HEK293 (cell line): ENCODE results near the gene PRLR.
"Not testable (repeated sequence)": the region's sequence is repeated elsewhere in the genome, so short reads cannot be mapped to it uniquely, and the experiment has no call there.

Experiments
- CTCF ChIA-PET: fragments of 350-600 bp; formaldehyde crosslinking; extraction: SDS; loops from one replicate; lab custom pipeline; 2021; ENCODE audit warnings: antibody characterized with exemption; lab: Yijun Ruan, JAX
- POLR2A ChIA-PET: fragments of 300-600 bp; formaldehyde crosslinking; extraction: SDS; loops from one replicate; lab custom pipeline; 2020; ENCODE audit warnings: antibody characterized with exemption, inconsistent platforms; lab: Yijun Ruan, JAX
- H3K27ac ChIP-seq: fragments of 200-500 bp; sonication (Bioruptor generic); 2 replicates; pipeline ENCODE4 v1.5.1; 2014; ENCODE audit warnings: low read depth, low read length, control low read depth, inconsistent platforms; ENCODE audit errors: extremely low read depth
- H3K36me3 ChIP-seq, 2 experiments: fragments of 200-500 bp in 1 of 2; sonication (Bioruptor generic) in 1 of 2; 1 replicate in 1 of 2; 2 replicates in 1 of 2; pipeline ENCODE4 v1.5.1; 2014 to 2017; ENCODE audit warnings: inconsistent platforms in 2 of 2, low read length in 2 of 2; ENCODE audit not compliant: control insufficient read depth in 2 of 2, insufficient read depth in 1 of 2
- H3K4me1 ChIP-seq: fragments of 200-500 bp; sonication (Bioruptor generic); 2 replicates; pipeline ENCODE4 v1.5.1; 2014; ENCODE audit warnings: mild to moderate bottlenecking, low read length, inconsistent platforms; ENCODE audit not compliant: control insufficient read depth, insufficient read depth
- H3K4me3 ChIP-seq: 2 replicates; pipeline ENCODE4 v1.5.1; 2011; ENCODE audit warnings: low read depth, mild to moderate bottlenecking, control low read depth, low read length, moderate library complexity
- H3K9me3 ChIP-seq: fragments of 200-500 bp; sonication (Bioruptor generic); 2 replicates; pipeline ENCODE4 v1.5.1; 2014; ENCODE audit warnings: low read depth, low read length, inconsistent platforms; ENCODE audit not compliant: control insufficient read depth, insufficient read depth
- GLI4 ChIP-seq: fragments of 450-650 bp; formaldehyde crosslinking; IDR thresholded peaks from 2 replicates; pipeline ENCODE4 v1.5.1; 2016; ENCODE audit warnings: missing biosample characterization, missing genetic modification characterization
- ZNF175 ChIP-seq: fragments of 450-650 bp; formaldehyde crosslinking; IDR thresholded peaks from 2 replicates; pipeline ENCODE4 v1.5.1; 2016; ENCODE audit warnings: missing biosample characterization, missing genetic modification characterization
- ZNF280D ChIP-seq: fragments of 450-650 bp; formaldehyde crosslinking; IDR thresholded peaks from 2 replicates; pipeline ENCODE4 v1.5.1; 2016; ENCODE audit warnings: missing biosample characterization, missing genetic modification characterization
- ZNF302 ChIP-seq: fragments of 450-650 bp; formaldehyde crosslinking; IDR thresholded peaks from 2 replicates; pipeline ENCODE4 v1.5.1; 2016; ENCODE audit warnings: missing biosample characterization, missing genetic modification characterization, low read depth
- ZNF404 ChIP-seq: fragments of 450-650 bp; formaldehyde crosslinking; IDR thresholded peaks from 2 replicates; pipeline ENCODE4 v1.5.1; 2017; ENCODE audit warnings: missing biosample characterization, missing genetic modification characterization
- TF ChIP-seq, protein P1 (sequence below): fragments of 450-650 bp; formaldehyde crosslinking; IDR thresholded peaks from 2 replicates; pipeline ENCODE4 v1.5.1; 2016; ENCODE audit warnings: missing biosample characterization, missing genetic modification characterization, borderline replicate concordance
- TF ChIP-seq, protein P2 (sequence below): fragments of 450-650 bp; IDR thresholded peaks from 2 replicates; pipeline ENCODE4 v1.5.1; 2018; ENCODE audit warnings: missing biosample characterization, missing genetic modification characterization
- TF ChIP-seq, protein P3 (sequence below): fragments of 450-650 bp; formaldehyde crosslinking; conservative IDR thresholded peaks from 2 replicates; pipeline ENCODE4 v1.5.1; 2016; ENCODE audit warnings: low read depth, missing biosample characterization, missing genetic modification characterization

Gene PRLR

DNA sequence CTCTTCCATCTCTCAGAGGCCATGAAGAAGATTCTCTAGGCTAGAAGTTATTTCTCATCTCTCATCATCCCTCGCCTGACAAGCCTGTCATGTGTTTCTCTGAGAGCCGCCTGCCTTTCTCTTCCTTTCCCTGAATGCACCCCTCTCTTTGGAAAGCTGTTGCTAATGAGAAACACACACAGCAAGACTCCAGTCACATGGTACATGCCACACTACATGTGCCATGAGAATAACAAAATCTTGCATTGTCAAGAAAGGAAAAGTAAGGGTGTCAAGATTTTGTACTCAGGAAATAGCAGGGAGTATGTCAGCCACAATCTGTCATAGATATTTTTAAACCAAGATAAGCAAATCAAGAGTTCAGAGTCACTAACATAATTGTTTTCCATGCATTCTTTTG is 191.4 kb downstream of the PRLR start:
- Histone ChIP-seq H3K27ac (no peak overlapping the region), H3K9me3 (no peaks in the 10 kb centered on the region), H3K36me3 (no peaks in the 10 kb centered on the region), H3K4me3 (no peak overlapping the region), H3K4me1 (no peaks in the 10 kb centered on the region)
- CTCF ChIA-PET, result interaction anchor here (0.6 kb wide), 1 partner anchor 560 kb away, joined by 4 read pairs; no protein-coding TSS in a partner anchor
- POLR2A ChIA-PET, result no interaction called here
- no peak for TF ChIP-seq GLI4 (tag by site-specific recombination)
- TF ChIP-seq, protein P1, sequence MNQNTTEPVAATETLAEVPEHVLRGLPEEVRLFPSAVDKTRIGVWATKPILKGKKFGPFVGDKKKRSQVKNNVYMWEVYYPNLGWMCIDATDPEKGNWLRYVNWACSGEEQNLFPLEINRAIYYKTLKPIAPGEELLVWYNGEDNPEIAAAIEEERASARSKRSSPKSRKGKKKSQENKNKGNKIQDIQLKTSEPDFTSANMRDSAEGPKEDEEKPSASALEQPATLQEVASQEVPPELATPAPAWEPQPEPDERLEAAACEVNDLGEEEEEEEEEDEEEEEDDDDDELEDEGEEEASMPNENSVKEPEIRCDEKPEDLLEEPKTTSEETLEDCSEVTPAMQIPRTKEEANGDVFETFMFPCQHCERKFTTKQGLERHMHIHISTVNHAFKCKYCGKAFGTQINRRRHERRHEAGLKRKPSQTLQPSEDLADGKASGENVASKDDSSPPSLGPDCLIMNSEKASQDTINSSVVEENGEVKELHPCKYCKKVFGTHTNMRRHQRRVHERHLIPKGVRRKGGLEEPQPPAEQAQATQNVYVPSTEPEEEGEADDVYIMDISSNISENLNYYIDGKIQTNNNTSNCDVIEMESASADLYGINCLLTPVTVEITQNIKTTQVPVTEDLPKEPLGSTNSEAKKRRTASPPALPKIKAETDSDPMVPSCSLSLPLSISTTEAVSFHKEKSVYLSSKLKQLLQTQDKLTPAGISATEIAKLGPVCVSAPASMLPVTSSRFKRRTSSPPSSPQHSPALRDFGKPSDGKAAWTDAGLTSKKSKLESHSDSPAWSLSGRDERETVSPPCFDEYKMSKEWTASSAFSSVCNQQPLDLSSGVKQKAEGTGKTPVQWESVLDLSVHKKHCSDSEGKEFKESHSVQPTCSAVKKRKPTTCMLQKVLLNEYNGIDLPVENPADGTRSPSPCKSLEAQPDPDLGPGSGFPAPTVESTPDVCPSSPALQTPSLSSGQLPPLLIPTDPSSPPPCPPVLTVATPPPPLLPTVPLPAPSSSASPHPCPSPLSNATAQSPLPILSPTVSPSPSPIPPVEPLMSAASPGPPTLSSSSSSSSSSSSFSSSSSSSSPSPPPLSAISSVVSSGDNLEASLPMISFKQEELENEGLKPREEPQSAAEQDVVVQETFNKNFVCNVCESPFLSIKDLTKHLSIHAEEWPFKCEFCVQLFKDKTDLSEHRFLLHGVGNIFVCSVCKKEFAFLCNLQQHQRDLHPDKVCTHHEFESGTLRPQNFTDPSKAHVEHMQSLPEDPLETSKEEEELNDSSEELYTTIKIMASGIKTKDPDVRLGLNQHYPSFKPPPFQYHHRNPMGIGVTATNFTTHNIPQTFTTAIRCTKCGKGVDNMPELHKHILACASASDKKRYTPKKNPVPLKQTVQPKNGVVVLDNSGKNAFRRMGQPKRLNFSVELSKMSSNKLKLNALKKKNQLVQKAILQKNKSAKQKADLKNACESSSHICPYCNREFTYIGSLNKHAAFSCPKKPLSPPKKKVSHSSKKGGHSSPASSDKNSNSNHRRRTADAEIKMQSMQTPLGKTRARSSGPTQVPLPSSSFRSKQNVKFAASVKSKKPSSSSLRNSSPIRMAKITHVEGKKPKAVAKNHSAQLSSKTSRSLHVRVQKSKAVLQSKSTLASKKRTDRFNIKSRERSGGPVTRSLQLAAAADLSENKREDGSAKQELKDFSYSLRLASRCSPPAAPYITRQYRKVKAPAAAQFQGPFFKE (tag by site-specific recombination), result no peak
- no peak for TF ChIP-seq ZNF302 (tag by site-specific recombination)
- TF ChIP-seq, protein P2, sequence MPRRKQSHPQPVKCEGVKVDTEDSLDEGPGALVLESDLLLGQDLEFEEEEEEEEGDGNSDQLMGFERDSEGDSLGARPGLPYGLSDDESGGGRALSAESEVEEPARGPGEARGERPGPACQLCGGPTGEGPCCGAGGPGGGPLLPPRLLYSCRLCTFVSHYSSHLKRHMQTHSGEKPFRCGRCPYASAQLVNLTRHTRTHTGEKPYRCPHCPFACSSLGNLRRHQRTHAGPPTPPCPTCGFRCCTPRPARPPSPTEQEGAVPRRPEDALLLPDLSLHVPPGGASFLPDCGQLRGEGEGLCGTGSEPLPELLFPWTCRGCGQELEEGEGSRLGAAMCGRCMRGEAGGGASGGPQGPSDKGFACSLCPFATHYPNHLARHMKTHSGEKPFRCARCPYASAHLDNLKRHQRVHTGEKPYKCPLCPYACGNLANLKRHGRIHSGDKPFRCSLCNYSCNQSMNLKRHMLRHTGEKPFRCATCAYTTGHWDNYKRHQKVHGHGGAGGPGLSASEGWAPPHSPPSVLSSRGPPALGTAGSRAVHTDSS (tag by site-specific recombination), result no peak
- no peak for TF ChIP-seq ZNF280D
- no peak for TF ChIP-seq ZNF175 (tag by site-specific recombination)
- TF ChIP-seq, protein P3, sequence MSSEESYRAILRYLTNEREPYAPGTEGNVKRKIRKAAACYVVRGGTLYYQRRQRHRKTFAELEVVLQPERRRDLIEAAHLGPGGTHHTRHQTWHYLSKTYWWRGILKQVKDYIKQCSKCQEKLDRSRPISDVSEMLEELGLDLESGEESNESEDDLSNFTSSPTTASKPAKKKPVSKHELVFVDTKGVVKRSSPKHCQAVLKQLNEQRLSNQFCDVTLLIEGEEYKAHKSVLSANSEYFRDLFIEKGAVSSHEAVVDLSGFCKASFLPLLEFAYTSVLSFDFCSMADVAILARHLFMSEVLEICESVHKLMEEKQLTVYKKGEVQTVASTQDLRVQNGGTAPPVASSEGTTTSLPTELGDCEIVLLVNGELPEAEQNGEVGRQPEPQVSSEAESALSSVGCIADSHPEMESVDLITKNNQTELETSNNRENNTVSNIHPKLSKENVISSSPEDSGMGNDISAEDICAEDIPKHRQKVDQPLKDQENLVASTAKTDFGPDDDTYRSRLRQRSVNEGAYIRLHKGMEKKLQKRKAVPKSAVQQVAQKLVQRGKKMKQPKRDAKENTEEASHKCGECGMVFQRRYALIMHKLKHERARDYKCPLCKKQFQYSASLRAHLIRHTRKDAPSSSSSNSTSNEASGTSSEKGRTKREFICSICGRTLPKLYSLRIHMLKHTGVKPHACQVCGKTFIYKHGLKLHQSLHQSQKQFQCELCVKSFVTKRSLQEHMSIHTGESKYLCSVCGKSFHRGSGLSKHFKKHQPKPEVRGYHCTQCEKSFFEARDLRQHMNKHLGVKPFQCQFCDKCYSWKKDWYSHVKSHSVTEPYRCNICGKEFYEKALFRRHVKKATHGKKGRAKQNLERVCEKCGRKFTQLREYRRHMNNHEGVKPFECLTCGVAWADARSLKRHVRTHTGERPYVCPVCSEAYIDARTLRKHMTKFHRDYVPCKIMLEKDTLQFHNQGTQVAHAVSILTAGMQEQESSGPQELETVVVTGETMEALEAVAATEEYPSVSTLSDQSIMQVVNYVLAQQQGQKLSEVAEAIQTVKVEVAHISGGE, result no peak

GRCh38 chr5:35036536-35036935 is 193.8 kb downstream of the PRLR start:
- ChIA-PET POLR2A (no interaction called here), CTCF (interaction anchor here (0.7 to 0.9 kb wide), 2 partner anchors 10 to 70 kb away, joined by 3 to 4 read pairs; no protein-coding TSS in a partner anchor)
- Histone ChIP-seq H3K27ac (no peak overlapping the region), H3K36me3 (no peaks in the 10 kb centered on the region), H3K4me1 (no peaks in the 10 kb centered on the region), H3K9me3 (no peaks in the 10 kb centered on the region), H3K4me3 (no peak overlapping the region)
- TF ChIP-seq ZNF404, result no peak

- H3K4me3 ChIP-seq, H3K9me3 ChIP-seq, H3K36me3 ChIP-seq, H3K4me1 ChIP-seq, H3K27ac ChIP-seq, POLR2A ChIA-PET: not testable (repeated sequence)
- CTCF ChIA-PET, result interaction anchor here (0.7 to 0.9 kb wide), 2 partner anchors 9 to 70 kb away, joined by 3 to 4 read pairs; no protein-coding TSS in a partner anchor
Measured at GRCh38 chr5:35035929-35036328, 194.4 kb downstream of the PRLR start.
